ENCODE data around the gene CELSR3. TPM values are rescaled to one million over a fixed set of nuclear protein-coding genes. Genes with fewer than 3 reads are reported as not detected.

The CELSR3 gene
- total RNA-seq, result 1.0 and 3.5 TPM in 2 replicates

GRCh38 chr3:48662753-48663488 is at the start of gene CELSR3:
Gene CELSR3 (minus strand): TSS chr3:48662886. CDS start chr3:48662634, 252 bp downstream.

GRCh38 chr3:48685603-48686511 is 23.2 kb upstream of the CELSR3 start, which contains the start of gene NCKIPSD:
Gene NCKIPSD (minus strand): TSS chr3:48685915. CDS start chr3:48685807, 108 bp downstream.

GRCh38 chr3:48635222-48636021 is 27.3 kb downstream of the CELSR3 start, which contains the start of gene SLC26A6:
Gene SLC26A6 (minus strand): TSS chr3:48635461. CDS start chr3:48635393, 68 bp downstream.

GRCh38 chr3:48621461-48621869 is 41.2 kb downstream of the CELSR3 start, which contains the start of gene TMEM89:
Gene TMEM89 (minus strand): TSS chr3:48621769. CDS start chr3:48621756, 13 bp downstream.

GRCh38 chr3:48609088-48610005 is 53.3 kb downstream of the CELSR3 start, which contains the start of gene UQCRC1:
Gene UQCRC1 (minus strand): TSS chr3:48609646. CDS start chr3:48609620, 26 bp downstream.

GRCh38 chr3:48595075-48595525 is 67.6 kb downstream of the CELSR3 start, which contains the start of gene COL7A1:
Gene COL7A1 (minus strand): TSS chr3:48595329. CDS start chr3:48595159, 170 bp downstream.

Other genes with a start within 250 kb of the CELSR3 start
- 41.3 and 76.4 TPM in 2 replicates for gene PLXNB1, start 232.8 kb downstream of the CELSR3 start, total RNA-seq
- gene CCDC51, start 222.8 kb downstream of the CELSR3 start, total RNA-seq, result 40.0 and 42.8 TPM in 2 replicates
- 178 and 359 TPM in 2 replicates for gene TMA7, start 222.6 kb downstream of the CELSR3 start, total RNA-seq
- gene ATRIP, start 216.1 kb downstream of the CELSR3 start, total RNA-seq, result 5.7 and 6.6 TPM in 2 replicates
- gene SHISA5, start 158.7 kb downstream of the CELSR3 start, total RNA-seq, result 107 and 177 TPM in 2 replicates
- 10.0 and 12.2 TPM in 2 replicates for gene PFKFB4, start 106.1 kb downstream of the CELSR3 start, total RNA-seq
- 1.2 and 1.3 TPM in 2 replicates for gene UCN2, start 99.1 kb downstream of the CELSR3 start, total RNA-seq
- gene COL7A1, start 67.6 kb downstream of the CELSR3 start, total RNA-seq, result 22.5 and 52.6 TPM in 2 replicates
- gene UQCRC1, start 53.2 kb downstream of the CELSR3 start, total RNA-seq, result 358 and 469 TPM in 2 replicates
- gene TMEM89, start 41.1 kb downstream of the CELSR3 start, total RNA-seq, result not detected in 2 replicates
- 16.9 and 22.2 TPM in 2 replicates for gene SLC26A6, start 27.4 kb downstream of the CELSR3 start, total RNA-seq
- 11.8 and 25.1 TPM in 2 replicates for gene NCKIPSD, start 23.0 kb upstream of the CELSR3 start, total RNA-seq
- gene IP6K2, start 54.3 kb upstream of the CELSR3 start, total RNA-seq, result 49.0 and 51.5 TPM in 2 replicates
- 34.9 and 35.9 TPM in 2 replicates for gene PRKAR2A, start 185.0 kb upstream of the CELSR3 start, total RNA-seq
- gene SLC25A20, start 236.0 kb upstream of the CELSR3 start, total RNA-seq, result 18.5 and 28.8 TPM in 2 replicates

Data from smooth muscle cell of trachea (primary cell).